DLD1 (cell line): ENCODE measurements around the gene ITSN1.
"Not testable (repeated sequence)": the region's sequence is repeated elsewhere in the genome, so short reads cannot be mapped to it uniquely, and the experiment has no call there.

Experiments used
- in situ Hi-C: cut with HindIII; loops from 2 replicates; pipeline ENCODE4 v1.10.0; 2017; ENCODE audit warnings: low sequenced_read_pairs

ITSN1 gene

DNA sequence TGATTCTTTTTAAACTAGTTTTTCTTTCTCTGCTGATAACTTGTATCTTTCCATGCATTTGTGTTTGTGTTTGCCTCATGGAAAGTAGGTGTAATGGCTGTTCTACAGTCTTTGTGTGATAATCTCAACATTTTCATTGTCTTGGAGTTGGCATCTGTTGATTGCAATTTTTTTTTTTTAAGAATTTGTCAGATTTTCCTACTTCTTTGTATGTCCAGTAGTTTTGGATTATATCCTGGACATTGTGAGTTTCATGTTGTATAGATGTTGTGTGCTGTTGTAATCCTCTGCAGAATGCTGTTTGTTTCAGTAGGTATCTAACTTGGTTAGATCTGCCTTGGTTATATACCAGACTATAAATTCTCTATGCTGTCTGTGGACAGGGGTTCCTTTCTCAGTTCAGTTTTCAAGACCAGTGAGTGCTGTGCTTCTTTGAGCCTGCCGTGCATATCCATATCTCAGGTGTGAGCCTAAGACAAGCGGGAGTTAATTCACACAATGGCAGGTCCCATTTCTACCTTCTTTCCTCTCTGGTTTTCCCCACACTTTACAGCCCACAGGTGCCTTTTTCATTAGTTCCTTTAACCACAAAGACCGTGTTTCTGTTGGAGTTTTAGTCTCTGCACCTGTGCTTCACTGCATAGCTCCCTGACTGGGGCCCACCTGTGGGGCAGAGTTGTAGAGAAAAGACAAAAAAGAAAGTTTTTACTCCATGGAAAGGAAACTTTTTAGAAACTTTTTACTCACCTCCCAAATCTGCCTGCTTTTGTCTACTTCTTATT lies 69.9 kb downstream of the ITSN1 start:
- in situ Hi-C loops, result no loop called here

GRCh38 chr21:33721081-33721480 lies 78.8 kb downstream of the ITSN1 start:
- in situ Hi-C loops, result loop anchor here (5.0 kb wide), 1 partner anchor 71 kb away; no protein-coding TSS in a partner anchor

DNA sequence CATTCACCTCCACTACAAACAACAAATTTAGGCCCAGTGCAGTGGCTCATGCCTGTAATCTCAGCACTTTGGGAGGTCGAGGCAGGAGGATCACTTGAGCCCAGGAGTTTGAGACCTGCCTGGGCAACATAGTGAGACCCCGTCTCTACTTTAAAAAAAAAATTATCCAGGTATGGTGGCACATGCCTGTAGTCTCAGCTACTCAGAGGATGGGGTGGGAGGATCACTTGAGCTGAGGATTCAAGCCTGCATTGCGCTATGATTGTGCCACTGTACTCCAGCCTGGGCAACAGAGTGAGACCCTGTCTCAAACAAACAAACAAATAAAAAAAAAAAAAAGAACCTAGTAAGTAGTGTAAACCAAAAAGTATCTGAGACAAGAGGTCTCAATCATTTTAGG lies 86.8 kb downstream of the ITSN1 start:
- in situ Hi-C loops, result not testable (repeated sequence)

DNA sequence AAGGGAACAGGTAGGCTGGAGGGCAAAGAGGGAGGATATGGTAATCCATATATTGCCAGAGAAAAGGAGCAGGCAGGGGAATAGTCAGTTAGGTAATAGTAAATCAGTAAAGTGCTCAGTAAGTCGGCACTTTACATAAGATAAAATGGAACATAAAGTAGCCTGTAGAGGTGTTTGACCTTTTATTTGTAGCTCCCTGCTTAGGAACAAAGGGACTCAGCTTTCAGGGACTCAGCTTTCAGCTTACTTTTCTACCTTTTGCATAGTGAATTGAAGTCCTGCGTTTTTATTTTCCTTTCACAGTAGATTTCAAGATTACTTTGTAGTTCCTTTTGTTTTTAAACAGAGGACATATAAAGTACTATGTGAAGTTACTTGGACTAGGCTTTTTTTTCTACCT lies 87.3 kb downstream of the ITSN1 start:
- in situ Hi-C loops, result no loop called here

- in situ Hi-C loops, result no loop called here
These were observed 89.1 kb downstream of the ITSN1 start for GRCh38 chr21:33731447-33731846.

DNA sequence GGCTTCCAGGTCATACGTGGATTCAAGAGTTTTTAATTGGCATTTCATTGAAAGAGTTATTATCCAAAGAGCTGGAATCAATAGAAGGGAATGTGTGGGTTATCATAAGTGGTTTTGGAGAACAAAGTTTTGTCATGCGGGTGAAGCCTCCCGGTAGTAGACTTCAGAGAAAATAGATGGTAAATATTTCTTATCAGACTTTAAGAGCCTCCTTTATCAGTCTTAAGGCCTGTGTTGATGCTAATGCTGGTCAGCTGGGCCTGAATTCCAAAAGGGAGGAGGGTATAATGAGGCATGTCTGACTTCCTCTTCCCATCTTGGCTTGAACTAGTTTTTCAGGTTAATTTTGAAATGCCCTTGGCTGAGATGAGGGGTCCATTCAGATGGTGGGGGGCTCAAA lies 89.7 kb downstream of the ITSN1 start:
- in situ Hi-C loops, result no loop called here

GRCh38 chr21:33733601-33734000 lies 91.3 kb downstream of the ITSN1 start:
- in situ Hi-C loops, result no loop called here

DNA sequence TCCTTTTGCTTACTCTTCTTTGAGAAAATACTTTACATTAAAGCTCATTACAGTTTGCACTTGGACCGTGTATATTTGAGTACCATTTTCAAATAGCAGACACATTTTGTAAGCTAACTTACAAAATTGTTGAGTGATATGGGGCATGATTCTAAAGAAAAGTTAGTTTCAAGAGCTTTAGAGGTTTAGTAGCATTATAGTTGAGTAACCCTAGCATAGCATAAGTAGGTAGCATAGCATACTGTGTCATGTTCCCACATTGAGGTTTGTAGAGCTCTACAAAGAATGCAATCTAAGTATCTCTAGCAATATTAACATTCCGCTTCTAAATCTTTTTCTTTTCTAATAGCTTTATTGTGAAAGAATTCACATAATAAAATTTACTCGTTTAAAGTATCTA lies 92.0 kb downstream of the ITSN1 start:
- in situ Hi-C loops, result no loop called here

- in situ Hi-C loops, result no loop called here
These were observed 92.5 kb downstream of the ITSN1 start for GRCh38 chr21:33734818-33735217.

DNA sequence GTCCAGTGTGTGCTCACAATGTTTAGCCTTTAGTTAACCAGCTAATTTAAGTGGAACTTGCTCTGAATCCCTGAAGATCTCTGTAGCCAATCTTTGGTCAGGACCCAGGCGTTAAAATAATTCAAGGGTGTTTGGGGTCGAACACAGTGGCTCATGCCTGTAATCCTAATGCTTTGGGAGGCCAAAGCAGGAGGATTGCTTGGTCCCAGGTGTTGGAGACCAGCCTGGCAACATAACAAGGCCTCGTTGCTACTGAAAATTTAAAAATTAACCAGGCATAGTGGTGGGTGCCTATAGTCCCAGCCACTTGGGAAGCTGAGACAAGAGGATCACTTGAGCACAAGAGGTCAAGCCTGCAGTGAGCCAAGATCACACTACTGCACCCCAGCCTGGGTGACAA lies 94.3 kb downstream of the ITSN1 start:
- in situ Hi-C loops, result no loop called here

DNA sequence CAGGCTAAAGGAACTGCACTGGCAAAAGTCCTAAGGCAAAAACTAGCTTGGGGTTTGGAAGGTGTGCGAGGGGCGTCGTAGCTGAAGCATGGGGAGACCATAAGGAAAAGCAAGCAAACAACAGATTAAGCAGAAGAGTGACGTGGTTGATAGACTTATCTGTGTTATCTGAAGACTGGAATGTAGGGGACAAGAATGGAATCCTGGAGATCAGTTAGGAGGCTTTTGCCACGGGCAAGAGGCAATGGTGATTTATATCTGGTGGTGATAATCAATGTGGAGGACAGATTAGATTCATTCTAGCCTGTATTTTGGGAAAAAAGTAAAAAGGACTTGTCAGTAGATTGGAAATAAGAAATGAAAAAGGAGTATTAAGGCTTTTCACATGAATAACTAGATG lies 97.4 kb downstream of the ITSN1 start:
- in situ Hi-C loops, result no loop called here

- in situ Hi-C loops, result no loop called here
These were observed 105.1 kb downstream of the ITSN1 start for GRCh38 chr21:33747420-33747819.

GRCh38 chr21:33748903-33749302 lies 106.6 kb downstream of the ITSN1 start:
- in situ Hi-C loops, result no loop called here

DNA sequence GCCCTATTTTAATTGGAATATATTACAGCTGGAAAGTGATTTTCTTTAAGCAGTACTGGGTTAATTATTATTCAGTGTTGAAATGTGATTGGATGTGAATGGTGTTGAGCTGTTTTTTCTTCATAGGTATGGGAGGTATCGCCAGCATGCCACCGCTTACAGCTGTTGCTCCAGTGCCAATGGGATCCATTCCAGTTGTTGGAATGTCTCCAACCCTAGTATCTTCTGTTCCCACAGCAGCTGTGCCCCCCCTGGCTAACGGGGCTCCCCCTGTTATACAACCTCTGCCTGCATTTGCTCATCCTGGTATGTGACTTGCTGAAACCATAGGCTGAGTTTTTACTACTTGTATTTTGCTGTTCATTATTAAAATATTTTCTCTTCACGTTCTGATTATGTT lies 107.7 kb downstream of the ITSN1 start:
- in situ Hi-C loops, result no loop called here

GRCh38 chr21:33751120-33751519 lies 108.8 kb downstream of the ITSN1 start:
- in situ Hi-C loops, result no loop called here

DNA sequence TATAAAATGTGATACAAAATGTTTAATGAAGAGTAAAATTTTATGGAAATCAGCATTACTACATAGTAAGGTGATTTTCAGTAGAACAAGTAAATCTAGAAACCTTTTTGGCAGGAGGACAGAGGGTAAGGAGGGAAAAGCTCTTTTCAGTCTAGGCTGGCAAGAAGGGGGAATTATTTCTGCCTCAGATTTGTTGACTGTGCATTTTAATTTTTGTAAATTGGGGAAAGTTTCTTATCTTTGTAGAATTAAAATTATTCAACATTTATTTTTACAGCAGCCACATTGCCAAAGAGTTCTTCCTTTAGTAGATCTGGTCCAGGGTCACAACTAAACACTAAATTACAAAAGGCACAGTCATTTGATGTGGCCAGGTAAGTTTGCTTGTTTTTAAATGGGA lies 109.2 kb downstream of the ITSN1 start:
- in situ Hi-C loops, result no loop called here

DNA sequence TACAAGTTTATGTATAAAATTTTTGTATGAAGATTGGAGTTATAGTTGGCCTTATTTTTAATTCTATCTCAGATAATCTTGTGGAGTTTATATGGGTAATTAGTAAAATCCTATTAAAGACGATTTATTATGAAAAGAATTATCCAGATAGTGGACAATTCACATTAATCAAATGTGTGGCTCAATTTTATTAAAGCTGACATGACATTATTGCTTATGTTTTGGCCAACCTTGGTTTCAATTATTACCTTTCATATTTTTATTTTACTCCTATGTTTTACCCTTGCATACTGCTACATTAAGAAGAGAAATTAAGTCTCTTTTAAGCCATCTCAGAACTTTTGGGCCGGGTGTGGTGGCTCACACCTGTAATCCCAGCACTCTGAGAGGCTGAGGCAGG lies 110.0 kb downstream of the ITSN1 start:
- in situ Hi-C loops, result no loop called here

- in situ Hi-C loops, result no loop called here
These were observed 111.6 kb downstream of the ITSN1 start for GRCh38 chr21:33753886-33754285.

DNA sequence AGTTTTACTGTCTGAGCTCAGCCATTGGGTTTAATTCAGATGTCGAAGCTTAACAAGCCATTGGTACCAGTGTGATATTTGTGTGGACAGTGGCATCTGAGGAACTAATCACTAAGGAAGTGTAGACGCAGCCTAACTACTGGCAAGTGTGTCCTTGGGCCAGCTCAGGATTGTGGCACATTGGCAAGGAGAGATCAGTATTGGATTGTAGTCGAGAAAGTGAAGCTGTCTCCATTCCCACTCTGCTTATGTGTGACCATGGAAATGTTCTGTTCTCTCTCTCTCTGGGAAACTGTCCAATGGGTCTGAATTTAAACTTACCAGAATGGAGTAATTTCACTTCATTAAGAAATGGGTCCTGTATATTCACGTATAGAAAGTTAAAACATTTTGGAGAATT lies 112.2 kb downstream of the ITSN1 start:
- in situ Hi-C loops, result no loop called here

- in situ Hi-C loops, result no loop called here
These were observed 113.1 kb downstream of the ITSN1 start for GRCh38 chr21:33755354-33755753.

DNA sequence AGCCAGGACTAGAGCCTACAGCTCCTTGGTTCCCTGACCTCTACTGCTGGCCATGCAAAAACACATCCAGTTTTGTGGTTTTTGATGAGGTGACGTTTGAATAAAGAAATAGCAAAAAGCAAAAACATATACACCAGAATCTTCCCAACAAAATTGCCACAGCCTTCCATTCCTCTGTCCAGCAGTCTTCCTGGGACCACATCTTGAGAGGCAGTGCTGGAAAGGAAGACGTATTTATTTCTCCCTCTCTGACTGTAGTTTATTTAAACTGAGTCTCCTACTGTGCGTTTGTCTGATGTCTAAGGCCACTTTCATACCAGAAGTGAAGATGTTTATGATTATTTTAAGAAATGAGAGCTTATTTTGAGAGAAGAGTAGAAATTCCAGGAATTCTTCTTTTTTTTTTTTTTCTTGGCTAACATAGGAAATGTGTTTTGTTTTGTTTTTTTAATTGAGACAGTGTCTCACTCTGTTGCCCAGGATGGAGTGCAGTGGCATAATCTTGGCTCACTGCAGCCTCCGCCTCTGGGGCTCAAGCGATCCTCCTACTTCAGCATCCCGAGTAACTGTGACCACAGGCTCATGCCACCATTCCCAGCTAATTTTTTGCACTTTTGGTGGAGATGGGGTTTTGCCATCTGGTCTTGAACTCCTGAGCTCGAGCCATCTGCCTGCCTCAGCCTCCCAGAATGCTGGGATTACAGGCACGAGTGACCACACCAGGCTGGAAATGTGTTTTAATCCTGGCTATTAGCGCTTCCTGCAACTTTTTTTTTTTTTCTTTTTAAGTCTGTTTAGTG lies 118.5 kb downstream of the ITSN1 start:
- in situ Hi-C loops, result no loop called here

DNA sequence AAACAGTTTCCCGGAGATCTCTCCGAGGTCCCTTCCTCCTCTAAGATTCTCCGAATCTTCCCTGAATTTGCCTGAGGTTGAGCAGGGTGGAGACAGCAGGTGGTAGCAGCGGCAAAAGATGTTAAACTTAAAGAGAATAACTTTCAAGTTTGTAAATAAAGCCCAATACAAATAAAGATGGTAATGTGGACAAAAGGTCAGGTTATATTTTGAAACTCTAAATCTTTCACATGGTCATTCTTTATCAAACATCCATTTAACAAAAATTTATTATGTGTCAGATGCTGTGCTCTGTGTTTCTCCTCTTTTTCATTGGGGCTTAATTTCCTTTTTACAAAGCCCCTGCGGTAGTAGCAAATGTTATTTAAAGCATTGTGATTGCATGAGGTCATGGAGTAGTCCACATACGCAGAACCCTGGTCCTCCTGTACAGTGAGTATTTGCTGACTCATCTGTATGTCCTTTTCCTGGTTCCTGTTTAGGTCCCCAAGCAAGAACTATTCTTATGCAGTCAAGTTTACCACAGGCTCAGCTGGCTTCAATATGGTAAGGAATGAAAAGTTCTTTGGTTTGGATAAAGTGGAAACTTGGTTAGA lies 119.2 kb downstream of the ITSN1 start:
- in situ Hi-C loops, result no loop called here
